OCI-LY7 (cell line): ENCODE results near the gene ALPL. TPM values are rescaled to one million over a fixed set of nuclear protein-coding genes. Genes with fewer than 3 reads are reported as not detected.

Source experiments
- BruUV-seq: library from RNA; stranded (reverse); fragments of 400-500 nt; replicated peaks from 2 replicates; lab custom pipeline; 2021; lab: Mats Ljungman, UMichigan
- CTCF ChIA-PET: fragments of 300-600 bp; sonication (Branson Sonifier 250); formaldehyde crosslinking; loops from one replicate; lab custom pipeline; 2022; ENCODE audit warnings: antibody characterized with exemption; ENCODE audit not compliant: unreplicated experiment; lab: Charles Lee
- POLR2A ChIA-PET: fragments of 300-600 bp; sonication (Branson Sonifier 250); formaldehyde crosslinking; loops from one replicate; lab custom pipeline; 2022; ENCODE audit warnings: antibody characterized with exemption; lab: Charles Lee
- DNase-seq: peaks from one replicate; pipeline ENCODE4 v3.0.0-alpha.2; 2015; ENCODE audit warnings: low spot score
- H2AFZ ChIP-seq: fragments of 200-600 bp; sonication (generic), shearing (Covaris generic); 2 replicates; pipeline ENCODE4 v1.6.1; 2014; ENCODE audit warnings: mild to moderate bottlenecking, antibody characterized with exemption, low read length, moderate library complexity
- H3K27ac ChIP-seq: fragments of 200-600 bp; sonication (generic); 2 replicates; pipeline ENCODE4 v1.5.1; 2014; ENCODE audit warnings: mixed run types, low read depth, mild to moderate bottlenecking, moderate library complexity, low read length, inconsistent platforms; ENCODE audit not compliant: poor library complexity, severe bottlenecking
- H3K36me3 ChIP-seq: fragments of 200-600 bp; sonication (generic); 2 replicates; pipeline ENCODE4 v1.6.1; 2014; ENCODE audit warnings: mild to moderate bottlenecking, antibody characterized with exemption, low read length, moderate library complexity, mixed read lengths; ENCODE audit not compliant: insufficient read depth
- H3K4me1 ChIP-seq: fragments of 200-600 bp; sonication (generic); 2 replicates; pipeline ENCODE4 v1.5.1; 2014; ENCODE audit warnings: mild to moderate bottlenecking, low read length; ENCODE audit not compliant: insufficient read depth, poor library complexity, severe bottlenecking
- H3K4me2 ChIP-seq: fragments of 200-600 bp; sonication (generic); 2 replicates; pipeline ENCODE4 v1.6.1; 2014; ENCODE audit warnings: mild to moderate bottlenecking, low read length
- H3K4me3 ChIP-seq: fragments of 200-600 bp; sonication (generic); 2 replicates; pipeline ENCODE4 v1.5.1; 2014; ENCODE audit warnings: mild to moderate bottlenecking, low read depth, low read length; ENCODE audit not compliant: poor library complexity, severe bottlenecking
- H3K79me2 ChIP-seq: fragments of 200-600 bp; sonication (generic); 2 replicates; pipeline ENCODE4 v1.6.1; 2016; ENCODE audit warnings: low read depth, mild to moderate bottlenecking, low read length, moderate library complexity, mixed read lengths; ENCODE audit not compliant: insufficient read depth
- H3K9me2 ChIP-seq: fragments of 200-600 bp; sonication (generic); 2 replicates; pipeline ENCODE4 v1.6.1; 2016; ENCODE audit warnings: mild to moderate bottlenecking, low read length, mixed read lengths; ENCODE audit not compliant: insufficient read depth
- H3K9me3 ChIP-seq: fragments of 200-600 bp; sonication (generic); 2 replicates; pipeline ENCODE4 v1.6.1; 2014; ENCODE audit warnings: mild to moderate bottlenecking, mixed run types, low read length, mixed read lengths
- H4K20me1 ChIP-seq: fragments of 200-600 bp; sonication (generic); 2 replicates; pipeline ENCODE4 v1.6.1; 2014; ENCODE audit warnings: mild to moderate bottlenecking, antibody characterized with exemption, low read length, moderate library complexity, mixed read lengths; ENCODE audit not compliant: insufficient read depth
- CTCF ChIP-seq: fragments of 200-600 bp; sonication (generic); conservative IDR thresholded peaks from 2 replicates; pipeline ENCODE4 v1.5.1; 2014; ENCODE audit warnings: mild to moderate bottlenecking, antibody characterized with exemption, low read length, moderate library complexity, mixed read lengths
- EZH2phosphoT487 ChIP-seq: fragments of 200-600 bp; sonication (generic); IDR thresholded peaks from 2 replicates; pipeline ENCODE4 v1.6.1; 2018; ENCODE audit warnings: low read depth, borderline replicate concordance, mild to moderate bottlenecking, mixed run types, antibody characterized with exemption, low read length, moderate library complexity, mixed read lengths
- intact Hi-C: fragments of 100-400 bp; cut with micrococcal nuclease; formaldehyde crosslinking; loops from one replicate; pipeline ENCODE4 v1.10.0; 2022; ENCODE audit not compliant: unreplicated experiment
- total RNA-seq, 2 experiments: library from RNA; depleted of rRNA in 1 of 2; stranded (reverse); fragments of >200 nt in 1 of 2; shearing (Covaris generic) in 1 of 2; gene quantifications; 2 replicates each; pipeline ENCODE4 v1.2.3, GENCODE V29; 2014 to 2022

ALPL gene
- total RNA-seq, 2 experiments from 2014 or later = not detected

- H4K20me1 ChIP-seq = no peaks in the 10 kb centered on the region
- H3K9me3 ChIP-seq = no peaks in the 10 kb centered on the region
- CTCF ChIA-PET = interaction anchor here (0.5 kb wide), 1 partner anchor 8 kb away, joined by 4 read pairs; no protein-coding TSS in a partner anchor
- no peak overlapping the region for H3K27ac ChIP-seq
- no peaks in the 10 kb centered on the region for H3K4me1 ChIP-seq
- POLR2A ChIA-PET = no interaction called here
- H3K36me3 ChIP-seq = no peaks in the 10 kb centered on the region
- no TSS peak for BruUV-seq
- H3K4me3 ChIP-seq = no peak overlapping the region
- no peak overlapping the region for H2AFZ ChIP-seq
- no peak overlapping the region for H3K4me2 ChIP-seq
- H3K9me2 ChIP-seq = no peaks in the 10 kb centered on the region
- TF ChIP-seq EZH2phosphoT487 (no peak), CTCF (no peak)
- no peaks in the 10 kb centered on the region for H3K79me2 ChIP-seq
- intact Hi-C loops = no loop called here
- no peak for DNase-seq
Observed at GRCh38 chr1:21596628-21597027, 87.4 kb downstream of the ALPL start.

GRCh38 chr1:21597753-21598152 lies 88.5 kb downstream of the ALPL start:
- intact Hi-C loops = no loop called here
- Histone ChIP-seq H3K9me3 (no peaks in the 10 kb centered on the region), H2AFZ (no peak overlapping the region), H3K4me1 (no peaks in the 10 kb centered on the region), H4K20me1 (no peaks in the 10 kb centered on the region), H3K27ac (no peak overlapping the region), H3K36me3 (no peaks in the 10 kb centered on the region), H3K4me2 (no peak overlapping the region), H3K9me2 (no peaks in the 10 kb centered on the region), H3K4me3 (no peak overlapping the region), H3K79me2 (no peaks in the 10 kb centered on the region)
- no peak for DNase-seq
- no TSS peak for BruUV-seq
- TF ChIP-seq CTCF (no peak), EZH2phosphoT487 (no peak)
- ChIA-PET CTCF (no interaction called here), POLR2A (no interaction called here)

- intact Hi-C loops = no loop called here
- no peaks in the 10 kb centered on the region for H3K79me2 ChIP-seq
- POLR2A ChIA-PET = no interaction called here
- no TSS peak for BruUV-seq
- H4K20me1 ChIP-seq = no peaks in the 10 kb centered on the region
- no peak overlapping the region for H3K27ac ChIP-seq
- no peaks in the 10 kb centered on the region for H3K4me1 ChIP-seq
- CTCF ChIA-PET = no interaction called here
- no peaks in the 10 kb centered on the region for H3K36me3 ChIP-seq
- H3K9me3 ChIP-seq = no peaks in the 10 kb centered on the region
- H3K4me2 ChIP-seq = no peak overlapping the region
- DNase-seq = no peak
- no peak overlapping the region for H3K4me3 ChIP-seq
- no peak overlapping the region for H2AFZ ChIP-seq
- TF ChIP-seq EZH2phosphoT487 = no peak
- no peak for TF ChIP-seq CTCF
- no peaks in the 10 kb centered on the region for H3K9me2 ChIP-seq
Observed at GRCh38 chr1:21598417-21598816, 89.2 kb downstream of the ALPL start.
